ENCODE data around the gene RTL10.
A peak's percentile ranks its signal among the peaks of the same experiment; 100 is the strongest.

The RTL10 gene

GRCh38 chr22:19845054-19845722, 9.5 kb downstream of the RTL10 start:
- peaks cover 76% of the 10 kb centered on the region for H4K20me1 ChIP-seq (ENCODE audit: insufficient read depth, low read length)
- H3K4me2 ChIP-seq (ENCODE audit: insufficient read depth, low read length), result no peak overlapping the region
- no peak for DNase-seq
- no peaks in the 10 kb centered on the region for H3K27me3 ChIP-seq (ENCODE audit: insufficient read depth, low read length, poor library complexity)
- no peak overlapping the region for H3K4me3 ChIP-seq (ENCODE audit: low read depth in 1 of 2, low read length in 2 of 2)
- H3K9me3 ChIP-seq (ENCODE audit: insufficient read depth, low read length, severe bottlenecking), result no peaks in the 10 kb centered on the region
- TF ChIP-seq, protein P1, sequence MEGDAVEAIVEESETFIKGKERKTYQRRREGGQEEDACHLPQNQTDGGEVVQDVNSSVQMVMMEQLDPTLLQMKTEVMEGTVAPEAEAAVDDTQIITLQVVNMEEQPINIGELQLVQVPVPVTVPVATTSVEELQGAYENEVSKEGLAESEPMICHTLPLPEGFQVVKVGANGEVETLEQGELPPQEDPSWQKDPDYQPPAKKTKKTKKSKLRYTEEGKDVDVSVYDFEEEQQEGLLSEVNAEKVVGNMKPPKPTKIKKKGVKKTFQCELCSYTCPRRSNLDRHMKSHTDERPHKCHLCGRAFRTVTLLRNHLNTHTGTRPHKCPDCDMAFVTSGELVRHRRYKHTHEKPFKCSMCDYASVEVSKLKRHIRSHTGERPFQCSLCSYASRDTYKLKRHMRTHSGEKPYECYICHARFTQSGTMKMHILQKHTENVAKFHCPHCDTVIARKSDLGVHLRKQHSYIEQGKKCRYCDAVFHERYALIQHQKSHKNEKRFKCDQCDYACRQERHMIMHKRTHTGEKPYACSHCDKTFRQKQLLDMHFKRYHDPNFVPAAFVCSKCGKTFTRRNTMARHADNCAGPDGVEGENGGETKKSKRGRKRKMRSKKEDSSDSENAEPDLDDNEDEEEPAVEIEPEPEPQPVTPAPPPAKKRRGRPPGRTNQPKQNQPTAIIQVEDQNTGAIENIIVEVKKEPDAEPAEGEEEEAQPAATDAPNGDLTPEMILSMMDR (IDR thresholded peaks at IDR 0.05; ENCODE audit: borderline replicate concordance, extremely low read depth, low read length, poor library complexity, severe bottlenecking), result no peak
- TF ChIP-seq EZH2 (IDR thresholded peaks at IDR 0.05; ENCODE audit: borderline replicate concordance, low read depth, low read length, severe bottlenecking), result no peak
- no peak overlapping the region for H3K9ac ChIP-seq (ENCODE audit: low read depth, low read length)
- H3K4me1 ChIP-seq (ENCODE audit: insufficient read depth, low read length), result peaks cover under 1% of the 10 kb centered on the region; the same call in 1 of the 2 replicates
- H3K27ac ChIP-seq (ENCODE audit: low read length), result no peak overlapping the region; the same call in 1 of the 2 replicates
- ATAC-seq (ENCODE audit: insufficient read depth, low read depth), result peak; percentile 20; the same call in 2 of the 3 replicates
- no peak overlapping the region for H2AFZ ChIP-seq (ENCODE audit: low read depth, low read length)
- peaks cover 92% of the 10 kb centered on the region for H3K79me2 ChIP-seq (ENCODE audit: insufficient read depth, low read length)
- peaks cover 61% of the 10 kb centered on the region for H3K36me3 ChIP-seq (ENCODE audit: insufficient read depth, low read length)

DNA sequence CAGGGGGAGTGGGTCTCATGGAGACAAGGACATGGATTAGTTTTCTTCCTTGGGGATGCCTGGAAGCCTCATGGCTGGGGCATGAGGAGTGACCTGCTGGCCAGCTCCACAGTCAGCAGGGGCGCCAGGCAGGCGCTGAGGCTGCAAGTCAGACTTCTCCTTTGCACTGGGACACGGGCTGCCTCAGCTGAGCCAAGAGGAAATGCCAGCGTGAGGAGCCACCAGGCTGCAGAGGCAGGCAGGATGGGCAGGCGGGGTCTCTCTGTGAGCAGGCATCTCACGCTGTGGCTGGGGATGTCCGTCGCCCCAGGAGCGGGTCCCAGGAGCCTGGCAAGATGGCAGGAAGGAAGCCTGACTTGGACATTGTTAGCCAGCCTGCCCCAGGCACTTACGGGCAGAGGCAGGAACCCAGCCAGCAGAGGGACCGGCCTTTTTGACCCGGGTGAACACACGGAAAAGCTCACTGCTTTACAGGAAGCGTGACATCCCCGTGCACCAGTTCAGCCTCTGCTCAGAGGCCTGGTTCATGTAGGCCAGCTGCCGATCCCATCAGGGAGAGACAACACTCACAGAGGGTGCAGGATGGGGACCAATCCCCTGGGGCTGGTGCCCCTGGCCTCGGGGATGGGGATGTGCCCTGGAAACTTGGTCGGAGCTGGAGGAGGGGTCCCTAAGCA, 10.2 kb downstream of the RTL10 start:
- DNase-seq (no peak), ATAC-seq (ENCODE audit: insufficient read depth, low read depth) (peak; percentile 12; the same call in 1 of the 3 replicates)
- no peaks in the 10 kb centered on the region for H3K9me3 ChIP-seq (ENCODE audit: insufficient read depth, low read length, severe bottlenecking)
- no peak overlapping the region for H3K4me2 ChIP-seq (ENCODE audit: insufficient read depth, low read length)
- no peak overlapping the region for H3K4me3 ChIP-seq (ENCODE audit: low read depth in 1 of 2, low read length in 2 of 2)
- H3K9ac ChIP-seq (ENCODE audit: low read depth, low read length), result no peak overlapping the region
- no peak overlapping the region for H2AFZ ChIP-seq (ENCODE audit: low read depth, low read length)
- peaks cover 90% of the 10 kb centered on the region for H3K79me2 ChIP-seq (ENCODE audit: insufficient read depth, low read length)
- H3K27me3 ChIP-seq (ENCODE audit: insufficient read depth, low read length, poor library complexity), result no peaks in the 10 kb centered on the region
- TF ChIP-seq, protein P1 (IDR thresholded peaks at IDR 0.05; ENCODE audit: borderline replicate concordance, extremely low read depth, low read length, poor library complexity, severe bottlenecking), result no peak
- TF ChIP-seq EZH2 (IDR thresholded peaks at IDR 0.05; ENCODE audit: borderline replicate concordance, low read depth, low read length, severe bottlenecking), result no peak
- peaks cover 70% of the 10 kb centered on the region for H4K20me1 ChIP-seq (ENCODE audit: insufficient read depth, low read length)
- peaks cover 58% of the 10 kb centered on the region for H3K36me3 ChIP-seq (ENCODE audit: insufficient read depth, low read length)
- peak overlapping the region; percentile 32; the same call in 1 of the 2 replicates for H3K27ac ChIP-seq (ENCODE audit: low read length)
- H3K4me1 ChIP-seq (ENCODE audit: insufficient read depth, low read length), result no peaks in the 10 kb centered on the region; the same call in 1 of the 2 replicates

DNA sequence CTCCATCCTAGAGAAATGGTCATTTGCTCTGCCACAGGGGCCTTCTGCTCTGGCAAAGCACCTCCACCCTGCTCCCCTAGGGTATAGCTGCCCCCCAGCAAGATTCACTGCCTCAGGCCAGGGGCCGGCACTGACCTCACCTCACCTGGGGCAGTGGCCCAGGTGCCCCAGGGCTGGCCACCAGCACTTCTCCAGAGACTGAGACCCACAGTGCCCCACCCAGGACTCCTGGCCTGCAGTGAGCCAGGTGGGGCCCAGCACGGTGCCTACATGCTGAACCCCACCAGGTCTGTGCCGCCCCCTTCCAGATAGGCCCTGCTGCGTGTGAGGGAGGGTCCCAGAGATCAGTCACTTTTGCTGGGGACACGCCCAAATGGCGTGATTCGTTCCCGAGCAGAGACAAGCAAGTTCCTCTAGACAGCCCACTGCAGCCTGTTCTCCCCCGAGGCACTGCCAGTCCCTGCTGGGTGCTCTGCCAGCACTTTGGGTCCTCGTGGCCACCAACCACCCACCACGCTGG, 10.8 kb downstream of the RTL10 start:
- no peak for DNase-seq
- Histone ChIP-seq H3K79me2 (ENCODE audit: insufficient read depth, low read length) (peaks cover 90% of the 10 kb centered on the region), H3K4me3 (ENCODE audit: low read depth in 1 of 2, low read length in 2 of 2) (no peak overlapping the region), H2AFZ (ENCODE audit: low read depth, low read length) (no peak overlapping the region), H3K27ac (ENCODE audit: low read length) (peak overlapping the region; percentile 32; the same call in 1 of the 2 replicates), H3K36me3 (ENCODE audit: insufficient read depth, low read length) (peaks cover 55% of the 10 kb centered on the region), H3K9ac (ENCODE audit: low read depth, low read length) (no peak overlapping the region), H3K4me2 (ENCODE audit: insufficient read depth, low read length) (no peak overlapping the region), H3K27me3 (ENCODE audit: insufficient read depth, low read length, poor library complexity) (no peaks in the 10 kb centered on the region), H3K9me3 (ENCODE audit: insufficient read depth, low read length, severe bottlenecking) (no peaks in the 10 kb centered on the region), H4K20me1 (ENCODE audit: insufficient read depth, low read length) (peaks cover 68% of the 10 kb centered on the region), H3K4me1 (ENCODE audit: insufficient read depth, low read length) (no peaks in the 10 kb centered on the region; the same call in 1 of the 2 replicates)
- peak; percentile 13; the same call in 1 of the 3 replicates for ATAC-seq (ENCODE audit: insufficient read depth, low read depth)
- TF ChIP-seq EZH2 (IDR thresholded peaks at IDR 0.05; ENCODE audit: borderline replicate concordance, low read depth, low read length, severe bottlenecking), result no peak
- TF ChIP-seq, protein P1 (IDR thresholded peaks at IDR 0.05; ENCODE audit: borderline replicate concordance, extremely low read depth, low read length, poor library complexity, severe bottlenecking), result no peak
